Activated T-cell treated with anti-CD3 and anti-CD28 coated beads, Interleukin-2, amount 50 U/mL, for 72 hours (primary cell): ENCODE results near the gene MT1M. TPM values are rescaled to one million over a fixed set of nuclear protein-coding genes. Genes with fewer than 3 reads are reported as not detected.
"Not testable (repeated sequence)": the region's sequence is repeated elsewhere in the genome, so short reads cannot be mapped to it uniquely, and the experiment has no call there.

Source experiments
- ATAC-seq, 2 donors: fragments of 150-1000 bp; cut with Tn5 transposase; replicated peaks in 1 of 2; 2 replicates each; pipeline ENCODE4 v1.10.0; 2021; ENCODE audit warnings: moderate library complexity in 2 of 2, mild to moderate bottlenecking in 1 of 2
- DNase-seq, 2 donors: peaks; one replicate each; pipeline ENCODE4 v3.0.0; 2021 to 2022; ENCODE audit warnings: mixed read lengths in 1 of 2
- H3K27ac Mint-ChIP-seq: one replicate; pipeline ENCODE4 v1.8.0; 2022; ENCODE audit warnings: mild to moderate bottlenecking, moderate library complexity, mixed read lengths
- H3K27me3 Mint-ChIP-seq: one replicate; pipeline ENCODE4 v1.8.0; 2022; ENCODE audit warnings: low read depth, mixed read lengths
- H3K36me3 Mint-ChIP-seq, 2 donors: one replicate each; pipeline ENCODE4 v1.8.0; 2022; ENCODE audit warnings: mixed read lengths in 2 of 2, mild to moderate bottlenecking in 1 of 2; ENCODE audit not compliant: insufficient read depth in 2 of 2
- H3K4me1 Mint-ChIP-seq: one replicate; pipeline ENCODE4 v1.8.0; 2022; ENCODE audit warnings: low read depth, mixed read lengths
- H3K4me3 Mint-ChIP-seq, 2 donors: one replicate each; pipeline ENCODE4 v1.8.0; 2022; ENCODE audit warnings: mild to moderate bottlenecking in 2 of 2, mixed read lengths in 2 of 2, moderate library complexity in 2 of 2
- H3K9me3 Mint-ChIP-seq, 2 donors: one replicate each; pipeline ENCODE4 v1.8.0; 2022; ENCODE audit warnings: mixed read lengths in 2 of 2
- total RNA-seq, 2 donors: library from RNA; stranded (reverse); gene quantifications; one replicate each; pipeline ENCODE4 v1.2.3, GENCODE V29; 2022

MT1M gene
- under 1 TPM in 1 of 2 donors, not detected in 1; 0.91 TPM for total RNA-seq

GRCh38 chr16:56632156-56632847 is at the start of gene MT1M:
TSS of gene MT1M (plus strand) at chr16:56632659. CDS start at chr16:56632732, 73 bp downstream.
- Mint-ChIP-seq H3K27ac (no peak within 1 kb of the TSS), H3K36me3 (no peaks in the 10 kb centered on the region), H3K4me1 (peaks cover 47% of the 10 kb centered on the region), H3K9me3 (no peaks in the 10 kb centered on the region), H3K27me3 (peaks cover 71% of the 10 kb centered on the region), H3K4me3 (peak within 1 kb of the TSS; percentile 76 to 85)
- ATAC-seq (peak; percentile 59 to 70), DNase-seq (peak in 1 of 2 donors; percentile 39)

GRCh38 chr16:56582911-56583310 is 49.5 kb upstream of the MT1M start:
- not testable (repeated sequence) for H3K9me3 Mint-ChIP-seq, H3K4me1 Mint-ChIP-seq, H3K36me3 Mint-ChIP-seq, H3K27ac Mint-ChIP-seq, ATAC-seq, DNase-seq, H3K4me3 Mint-ChIP-seq
- H3K27me3 Mint-ChIP-seq, result peaks cover 14% of the 10 kb centered on the region

- Mint-ChIP-seq H3K27ac (no peak overlapping the region), H3K9me3 (no peaks in the 10 kb centered on the region), H3K4me3 (no peak overlapping the region), H3K27me3 (peaks cover 20% of the 10 kb centered on the region), H3K36me3 (no peaks in the 10 kb centered on the region), H3K4me1 (peaks cover 8% of the 10 kb centered on the region)
- ATAC-seq, result no peak
- DNase-seq, result no peak
These were observed 48.9 kb upstream of the MT1M start for GRCh38 chr16:56583351-56584168.

DNA sequence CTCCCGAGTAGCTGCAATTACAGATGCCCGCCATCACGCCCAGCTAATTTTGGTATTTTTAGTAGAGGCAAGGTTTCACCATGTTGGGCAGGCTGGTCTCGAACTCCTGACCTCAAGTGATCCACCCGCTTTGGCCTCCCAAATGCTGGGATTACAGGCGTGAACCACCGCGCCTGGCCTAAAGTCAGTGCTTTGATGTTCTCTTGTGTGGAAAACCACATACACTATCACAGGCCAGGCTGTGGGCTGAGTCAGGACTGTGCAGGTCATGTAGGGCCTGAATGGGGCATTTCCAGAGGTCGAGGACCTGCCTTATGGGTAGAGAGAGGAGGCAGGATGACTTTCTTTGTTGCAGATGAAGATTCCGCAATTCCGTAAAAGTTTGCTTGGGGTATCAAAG is 48.2 kb upstream of the MT1M start:
- no peak for ATAC-seq

DNA sequence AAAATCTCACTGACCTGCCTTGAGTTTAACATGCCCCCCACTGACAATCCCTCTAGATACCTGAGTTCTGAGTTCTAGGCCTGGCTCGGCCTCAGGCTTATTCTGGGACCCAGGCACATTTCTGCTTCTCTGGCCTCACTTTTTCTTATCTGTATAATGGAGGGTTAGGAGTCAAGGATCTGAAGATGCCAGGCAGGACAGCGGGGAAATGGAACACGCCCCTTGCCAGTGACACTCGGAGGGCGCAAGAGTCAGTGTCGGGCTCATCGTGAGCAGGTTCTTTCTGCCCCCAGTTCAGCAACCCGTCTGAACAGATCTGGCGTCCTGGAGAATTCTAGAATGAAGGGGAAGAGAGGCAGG is 43.7 kb upstream of the MT1M start:
- DNase-seq (no peak), ATAC-seq (peak in 1 of 2 donors; percentile 8)
- H3K27ac Mint-ChIP-seq, result no peak overlapping the region
- H3K4me1 Mint-ChIP-seq, result peaks cover 14% of the 10 kb centered on the region
- peak overlapping the region; percentile 90 for H3K4me3 Mint-ChIP-seq
- H3K9me3 Mint-ChIP-seq, result no peaks in the 10 kb centered on the region
- no peaks in the 10 kb centered on the region for H3K36me3 Mint-ChIP-seq
- peaks cover 45% of the 10 kb centered on the region for H3K27me3 Mint-ChIP-seq

More for the DNA sequence above, 48.2 kb upstream of the MT1M start:
- no peak for DNase-seq
- Mint-ChIP-seq H3K9me3 (no peaks in the 10 kb centered on the region), H3K27ac (no peak overlapping the region), H3K4me1 (peaks cover 12% of the 10 kb centered on the region), H3K4me3 (no peak overlapping the region), H3K36me3 (no peaks in the 10 kb centered on the region), H3K27me3 (peaks cover 26% of the 10 kb centered on the region)

- Mint-ChIP-seq H3K27me3 (peaks cover 45% of the 10 kb centered on the region), H3K4me3 (peak within 1 kb of the TSS; percentile 90), H3K36me3 (no peaks in the 10 kb centered on the region), H3K9me3 (no peaks in the 10 kb centered on the region), H3K27ac (no peak within 1 kb of the TSS), H3K4me1 (peaks cover 14% of the 10 kb centered on the region)
- DNase-seq (peak; percentile 48 to 49), ATAC-seq (peak; percentile 83 to 84)
These were observed 43.1 kb upstream of the MT1M start, which contains the start of gene MT3 for GRCh38 chr16:56589141-56590039. TSS of gene MT3 (plus strand) at chr16:56589528. CDS start at chr16:56589591, 63 bp downstream.

DNA sequence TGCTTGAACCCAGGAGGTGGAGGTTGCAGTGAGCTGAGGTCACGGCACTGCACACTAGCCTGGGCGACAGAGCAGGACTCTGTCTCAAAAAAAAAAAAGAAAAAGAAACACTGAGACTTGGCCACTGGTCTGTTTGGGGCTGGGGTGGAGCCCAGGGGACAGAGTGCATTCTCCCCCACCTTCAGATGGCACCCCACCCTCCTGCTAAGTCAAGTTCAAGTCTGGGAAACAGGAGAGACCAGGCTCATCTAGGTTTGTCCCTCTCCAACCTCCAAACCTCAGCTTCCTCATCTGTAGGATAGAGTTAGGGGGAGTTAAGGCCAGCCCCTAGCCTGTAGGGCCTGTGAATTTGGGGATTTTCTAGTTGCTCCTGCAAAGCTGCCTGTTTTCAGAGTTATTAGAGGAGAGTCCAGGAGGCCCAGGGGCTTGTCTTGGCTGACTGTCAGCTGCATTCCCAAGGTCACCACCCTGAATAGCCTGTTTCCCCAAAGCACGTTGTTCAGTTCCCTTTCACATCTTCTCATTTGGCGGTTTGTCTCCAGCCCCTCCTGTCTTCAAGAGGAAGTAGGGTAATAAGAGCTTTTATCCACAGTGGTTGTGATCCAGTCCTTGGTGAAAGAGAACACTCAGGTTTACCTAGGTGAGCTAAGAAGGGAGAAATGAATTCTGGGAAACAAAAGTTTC is 40.9 kb upstream of the MT1M start:
- H3K4me1 Mint-ChIP-seq, result peaks cover 14% of the 10 kb centered on the region
- no peaks in the 10 kb centered on the region for H3K36me3 Mint-ChIP-seq
- H3K9me3 Mint-ChIP-seq, result no peaks in the 10 kb centered on the region
- DNase-seq, result no peak
- H3K27me3 Mint-ChIP-seq, result peaks cover 38% of the 10 kb centered on the region
- no peak overlapping the region for H3K4me3 Mint-ChIP-seq
- ATAC-seq, result no peak
- H3K27ac Mint-ChIP-seq, result no peak overlapping the region

GRCh38 chr16:56593573-56594291 is 38.7 kb upstream of the MT1M start:
- Mint-ChIP-seq H3K4me1 (peaks cover 18% of the 10 kb centered on the region), H3K27me3 (peaks cover 23% of the 10 kb centered on the region), H3K9me3 (no peaks in the 10 kb centered on the region), H3K36me3 (no peaks in the 10 kb centered on the region), H3K27ac (no peak overlapping the region), H3K4me3 (no peak overlapping the region)
- DNase-seq (no peak), ATAC-seq (no peak)

DNA sequence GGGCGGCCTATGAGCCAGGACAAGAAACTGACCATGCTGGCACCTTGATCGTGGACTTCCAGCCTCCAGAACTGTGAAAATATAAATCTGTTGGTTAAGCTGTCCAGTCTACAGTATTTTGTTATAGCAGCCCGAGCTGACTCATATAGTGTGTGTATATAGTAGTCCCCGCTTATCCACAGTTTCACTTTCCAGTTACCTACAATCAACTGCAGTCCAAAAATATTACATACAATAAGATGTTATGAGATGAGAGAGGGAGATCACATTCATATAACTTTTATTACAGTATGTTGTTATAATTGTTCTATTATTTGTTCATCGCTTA is 38.2 kb upstream of the MT1M start:
- peaks cover 16% of the 10 kb centered on the region for H3K4me1 Mint-ChIP-seq
- H3K9me3 Mint-ChIP-seq, result no peaks in the 10 kb centered on the region
- ATAC-seq (no peak), DNase-seq (no peak)
- no peaks in the 10 kb centered on the region for H3K36me3 Mint-ChIP-seq
- H3K4me3 Mint-ChIP-seq, result no peak overlapping the region
- H3K27me3 Mint-ChIP-seq, result peaks cover 19% of the 10 kb centered on the region
- no peak overlapping the region for H3K27ac Mint-ChIP-seq

- ATAC-seq (peak; percentile 46 to 54), DNase-seq (peak; percentile 33 to 45)
- Mint-ChIP-seq H3K27me3 (peaks cover 14% of the 10 kb centered on the region), H3K4me3 (no peak overlapping the region), H3K36me3 (no peaks in the 10 kb centered on the region), H3K27ac (no peak overlapping the region), H3K9me3 (no peaks in the 10 kb centered on the region), H3K4me1 (peaks cover 17% of the 10 kb centered on the region)
These were observed 32.0 kb upstream of the MT1M start for GRCh38 chr16:56600398-56600999.

DNA sequence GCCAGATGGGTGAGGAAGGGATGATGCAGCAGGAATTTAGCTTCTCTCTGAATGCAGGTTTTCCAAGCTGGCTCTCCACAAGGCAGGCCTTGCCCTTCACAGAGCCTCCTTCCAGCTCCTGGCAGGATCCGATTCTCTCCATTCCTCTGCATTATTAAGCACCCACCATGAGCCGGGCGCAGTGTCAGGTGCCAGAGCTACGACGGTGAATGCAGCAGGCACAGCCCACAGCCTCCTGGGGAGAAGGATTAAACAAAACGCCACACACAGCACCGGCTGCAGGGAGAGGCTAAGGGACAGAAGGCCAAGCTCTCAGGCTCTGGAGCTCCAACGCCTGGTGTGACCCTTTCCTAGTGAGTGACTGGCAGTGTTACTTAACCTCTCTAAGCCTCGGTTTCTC is 31.1 kb upstream of the MT1M start:
- no peaks in the 10 kb centered on the region for H3K36me3 Mint-ChIP-seq
- no peak for ATAC-seq
- no peak for DNase-seq
- no peak overlapping the region for H3K27ac Mint-ChIP-seq
- peaks cover 0 to 2% of the 10 kb centered on the region in 2 donors for H3K9me3 Mint-ChIP-seq
- peaks cover 25% of the 10 kb centered on the region for H3K4me1 Mint-ChIP-seq
- H3K27me3 Mint-ChIP-seq, result peaks cover 14% of the 10 kb centered on the region
- no peak overlapping the region for H3K4me3 Mint-ChIP-seq

DNA sequence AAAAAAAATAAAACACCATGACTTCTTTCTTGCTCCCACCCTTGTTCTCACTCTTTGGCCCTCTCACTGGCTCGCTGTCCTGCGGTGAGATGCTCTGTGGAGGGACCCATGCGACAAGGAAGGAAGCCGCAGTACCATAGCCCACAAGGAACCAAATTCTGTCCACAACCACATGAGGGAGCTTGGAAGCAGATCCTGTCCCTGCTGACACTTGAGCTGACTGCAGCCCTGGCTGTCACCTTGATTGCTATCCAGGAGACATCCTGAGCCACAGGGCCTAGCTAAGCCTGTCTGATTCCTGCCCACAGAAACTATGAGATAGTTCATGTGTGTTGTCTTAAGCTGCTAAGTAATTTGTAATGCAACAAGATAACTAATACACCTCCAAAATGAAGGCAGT is 28.9 kb upstream of the MT1M start:
- Mint-ChIP-seq H3K27ac (no peak overlapping the region), H3K27me3 (peaks cover 14% of the 10 kb centered on the region), H3K4me1 (peaks cover 38% of the 10 kb centered on the region), H3K36me3 (peaks cover 0 to 1% of the 10 kb centered on the region in 2 donors), H3K4me3 (no peak overlapping the region), H3K9me3 (peaks cover 0 to 2% of the 10 kb centered on the region in 2 donors)
- DNase-seq, result no peak
- no peak for ATAC-seq
